Measurements from ENCODE around the gene RAB5B. TPM values are rescaled to one million over a fixed set of nuclear protein-coding genes. Genes with fewer than 3 reads are reported as not detected.

Gene RAB5B
- total and polyA plus RNA-seq, 2 donors (not counting 3 experiments of a cell fraction or from before 2014, with no cell fraction given), result 103 to 105 TPM

- H3K27ac ChIP-seq (ENCODE audit: insufficient read depth, low read depth, low read length), result peak overlapping the region; percentile 40
- H3K4me3 ChIP-seq (replicated peaks in 1 of 3; ENCODE audit: insufficient read depth in 1 of 3, low read depth in 1 of 3, low read length in 3 of 3), result peak overlapping the region; percentile 55 to 98 (median 81)
- H3K27me3 ChIP-seq (ENCODE audit: control insufficient read depth in 2 of 2, insufficient read depth in 2 of 2, low read length in 2 of 2), result no peaks in the 10 kb centered on the region
- H2AFZ ChIP-seq (ENCODE audit: low read depth, low read length), result peak overlapping the region; percentile 74
- H3K4me2 ChIP-seq (ENCODE audit: insufficient read depth, low read length), result peak overlapping the region; percentile 89
- H3K79me2 ChIP-seq (ENCODE audit: control insufficient read depth, insufficient read depth, low read length), result peaks cover 34% of the 10 kb centered on the region
- ChIA-PET CTCF (interaction anchor here (0.9 to 3.9 kb wide), 12 partner anchors 9 to 187 kb away, joined by 3 to 30 read pairs (median 6); partner anchors contain the start of genes DNAJC14, ORMDL2 and SARNP), POLR2A (interaction anchor here (1.3 to 3.9 kb wide), 2 partner anchors 47 to 96 kb away, joined by 3 to 15 read pairs; partner anchors contain the start of genes DNAJC14 and RAB5B)
- intact Hi-C loops (cut with micrococcal nuclease) (loop anchor here (1.0 kb wide), 1 partner anchor 47 kb away; no protein-coding TSS in a partner anchor), dilution Hi-C loops (cut with MboI; ENCODE audit: extremely low pct_ligation_motif_present, low sequenced_read_pairs) (no loop called here)
- DNase-seq (ENCODE audit: low read depth, low spot score) (no peak), FAIRE-seq (peak; percentile 57)
- no peak for TF ChIP-seq FOS (IDR thresholded peaks at IDR 0.05; ENCODE audit: borderline replicate concordance, insufficient read depth, low read length)
- TF ChIP-seq GATA2 (IDR thresholded peaks at IDR 0.05; ENCODE audit: insufficient read depth, insufficient read length, low read depth, low read length), result no peak
- no peak for TF ChIP-seq MYC (IDR thresholded peaks at IDR 0.05; ENCODE audit: low read depth, low read length)
- TF ChIP-seq, protein P1, sequence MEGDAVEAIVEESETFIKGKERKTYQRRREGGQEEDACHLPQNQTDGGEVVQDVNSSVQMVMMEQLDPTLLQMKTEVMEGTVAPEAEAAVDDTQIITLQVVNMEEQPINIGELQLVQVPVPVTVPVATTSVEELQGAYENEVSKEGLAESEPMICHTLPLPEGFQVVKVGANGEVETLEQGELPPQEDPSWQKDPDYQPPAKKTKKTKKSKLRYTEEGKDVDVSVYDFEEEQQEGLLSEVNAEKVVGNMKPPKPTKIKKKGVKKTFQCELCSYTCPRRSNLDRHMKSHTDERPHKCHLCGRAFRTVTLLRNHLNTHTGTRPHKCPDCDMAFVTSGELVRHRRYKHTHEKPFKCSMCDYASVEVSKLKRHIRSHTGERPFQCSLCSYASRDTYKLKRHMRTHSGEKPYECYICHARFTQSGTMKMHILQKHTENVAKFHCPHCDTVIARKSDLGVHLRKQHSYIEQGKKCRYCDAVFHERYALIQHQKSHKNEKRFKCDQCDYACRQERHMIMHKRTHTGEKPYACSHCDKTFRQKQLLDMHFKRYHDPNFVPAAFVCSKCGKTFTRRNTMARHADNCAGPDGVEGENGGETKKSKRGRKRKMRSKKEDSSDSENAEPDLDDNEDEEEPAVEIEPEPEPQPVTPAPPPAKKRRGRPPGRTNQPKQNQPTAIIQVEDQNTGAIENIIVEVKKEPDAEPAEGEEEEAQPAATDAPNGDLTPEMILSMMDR (IDR thresholded peaks at IDR 0.05; ENCODE audit: extremely low read depth in 1 of 2, insufficient read depth in 1 of 2, low read depth in 1 of 2, low read length in 2 of 2), result no peak
- no peak for TF ChIP-seq JUN (IDR thresholded peaks at IDR 0.05; ENCODE audit: borderline replicate concordance, insufficient read depth, insufficient read length, low read depth)
- H3K4me1 ChIP-seq (ENCODE audit: control insufficient read depth, extremely low read depth, insufficient read depth, low read length), result peaks cover 22% of the 10 kb centered on the region
- H3K9ac ChIP-seq (replicated peaks; ENCODE audit: extremely low read depth, insufficient read depth, low read length), result peak overlapping the region; percentile 70
- no peaks in the 10 kb centered on the region for H4K20me1 ChIP-seq (replicated peaks; ENCODE audit: control insufficient read depth, extremely low read depth, insufficient read depth, low read length)
- no peaks in the 10 kb centered on the region for H3K36me3 ChIP-seq (ENCODE audit: control insufficient read depth in 2 of 2, extremely low read depth in 1 of 2, insufficient read depth in 2 of 2, low read length in 2 of 2)
- H3K9me1 ChIP-seq (replicated peaks; ENCODE audit: control insufficient read depth, extremely low read depth, insufficient read depth, low read length), result no peaks in the 10 kb centered on the region
- BruUV-seq (replicated peaks), result TSS peak; percentile 47
- no peaks in the 10 kb centered on the region for H3K9me3 ChIP-seq (replicated peaks; ENCODE audit: control insufficient read depth, insufficient read depth, low read length)
These were observed 47.8 kb upstream of the RAB5B start for GRCh38 chr12:55925870-55926737.

Data from endothelial cell of umbilical vein (primary cell).